Activated CD8-positive, alpha-beta T cell treated with anti-CD3 and anti-CD28 coated beads for 36 hours (primary cell): ENCODE data around the gene KIAA1328. TPM values are rescaled to one million over a fixed set of nuclear protein-coding genes. Genes with fewer than 3 reads are reported as not detected.

Experiments used
- ATAC-seq: fragments of 200-7000 bp; cut with Tn5 transposase; one replicate; pipeline ENCODE4 v1.10.0; 2021; ENCODE audit warnings: mild to moderate bottlenecking, moderate library complexity
- CTCF ChIA-PET: fragments of 350-600 bp; sonication (Branson Sonifier 250); formaldehyde crosslinking; loops from one replicate; lab custom pipeline; 2021; ENCODE audit warnings: antibody characterized with exemption; lab: Charles Lee
- POLR2A ChIA-PET: fragments of 350-600 bp; sonication (Branson Sonifier 250); formaldehyde crosslinking; loops from one replicate; lab custom pipeline; 2021; ENCODE audit warnings: antibody characterized with exemption; lab: Charles Lee
- DNase-seq: peaks from one replicate; pipeline ENCODE4 v3.0.0-alpha.2; 2020
- H3K27ac Mint-ChIP-seq: one replicate; pipeline ENCODE4 v1.8.0; 2021; ENCODE audit warnings: mild to moderate bottlenecking, mixed read lengths
- H3K27me3 Mint-ChIP-seq: one replicate; pipeline ENCODE4 v1.8.0; 2021; ENCODE audit warnings: mixed read lengths
- H3K36me3 Mint-ChIP-seq: one replicate; pipeline ENCODE4 v1.8.0; 2021; ENCODE audit warnings: low read depth, mixed read lengths
- H3K4me1 Mint-ChIP-seq: one replicate; pipeline ENCODE4 v1.8.0; 2021; ENCODE audit warnings: low read depth, mixed read lengths
- H3K4me3 Mint-ChIP-seq: one replicate; pipeline ENCODE4 v1.8.0; 2021; ENCODE audit warnings: mild to moderate bottlenecking, moderate library complexity, mixed read lengths
- H3K9me3 Mint-ChIP-seq: one replicate; pipeline ENCODE4 v1.8.0; 2021; ENCODE audit warnings: mixed read lengths
- intact Hi-C: fragments of 100-400 bp; cut with micrococcal nuclease; formaldehyde crosslinking; loops from one replicate; pipeline ENCODE4 v1.10.0; 2022
- total RNA-seq, 2 experiments: library from RNA; stranded (reverse); gene quantifications; one replicate each; pipeline ENCODE4 v1.2.3, GENCODE V29; 2021
- TF ChIP-seq, protein P1 (sequence below): fragments of 200-600 bp; IDR thresholded peaks from one replicate; pipeline ENCODE4 v1.8.0; 2022; ENCODE audit warnings: antibody characterized with exemption, mild to moderate bottlenecking

KIAA1328 gene
- total RNA-seq, 2 experiments from 2014 or later: 5.9 to 6.1 TPM

DNA sequence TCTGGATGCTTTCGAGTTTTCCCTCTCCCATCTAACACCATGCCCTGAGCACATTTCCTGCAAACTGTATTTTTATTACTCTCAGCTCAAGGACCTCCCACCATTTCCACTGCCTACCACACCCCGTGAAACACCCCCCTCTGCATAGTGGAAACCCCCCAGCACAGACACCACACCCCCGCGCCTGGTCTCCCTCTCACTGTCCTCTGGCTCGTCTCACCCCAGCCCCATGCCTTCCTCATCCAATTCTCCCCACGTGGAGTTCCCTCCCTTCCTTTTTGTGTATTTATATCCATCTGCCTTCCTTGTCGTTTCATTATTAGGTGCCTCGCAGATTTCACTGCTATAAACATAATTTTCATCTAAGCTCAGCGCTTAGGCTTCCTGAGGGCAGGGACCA lies 429.2 kb downstream of the KIAA1328 start:
- Mint-ChIP-seq H3K9me3 (no peaks in the 10 kb centered on the region), H3K4me3 (no peak overlapping the region), H3K27me3 (peaks cover 24% of the 10 kb centered on the region), H3K27ac (no peak overlapping the region), H3K36me3 (no peaks in the 10 kb centered on the region), H3K4me1 (no peaks in the 10 kb centered on the region)
- TF ChIP-seq, protein P1, sequence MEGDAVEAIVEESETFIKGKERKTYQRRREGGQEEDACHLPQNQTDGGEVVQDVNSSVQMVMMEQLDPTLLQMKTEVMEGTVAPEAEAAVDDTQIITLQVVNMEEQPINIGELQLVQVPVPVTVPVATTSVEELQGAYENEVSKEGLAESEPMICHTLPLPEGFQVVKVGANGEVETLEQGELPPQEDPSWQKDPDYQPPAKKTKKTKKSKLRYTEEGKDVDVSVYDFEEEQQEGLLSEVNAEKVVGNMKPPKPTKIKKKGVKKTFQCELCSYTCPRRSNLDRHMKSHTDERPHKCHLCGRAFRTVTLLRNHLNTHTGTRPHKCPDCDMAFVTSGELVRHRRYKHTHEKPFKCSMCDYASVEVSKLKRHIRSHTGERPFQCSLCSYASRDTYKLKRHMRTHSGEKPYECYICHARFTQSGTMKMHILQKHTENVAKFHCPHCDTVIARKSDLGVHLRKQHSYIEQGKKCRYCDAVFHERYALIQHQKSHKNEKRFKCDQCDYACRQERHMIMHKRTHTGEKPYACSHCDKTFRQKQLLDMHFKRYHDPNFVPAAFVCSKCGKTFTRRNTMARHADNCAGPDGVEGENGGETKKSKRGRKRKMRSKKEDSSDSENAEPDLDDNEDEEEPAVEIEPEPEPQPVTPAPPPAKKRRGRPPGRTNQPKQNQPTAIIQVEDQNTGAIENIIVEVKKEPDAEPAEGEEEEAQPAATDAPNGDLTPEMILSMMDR: no peak
- CTCF ChIA-PET: no interaction called here
- intact Hi-C loops: no loop called here
- ATAC-seq (no peak), DNase-seq (no peak)
- POLR2A ChIA-PET: no interaction called here

DNA sequence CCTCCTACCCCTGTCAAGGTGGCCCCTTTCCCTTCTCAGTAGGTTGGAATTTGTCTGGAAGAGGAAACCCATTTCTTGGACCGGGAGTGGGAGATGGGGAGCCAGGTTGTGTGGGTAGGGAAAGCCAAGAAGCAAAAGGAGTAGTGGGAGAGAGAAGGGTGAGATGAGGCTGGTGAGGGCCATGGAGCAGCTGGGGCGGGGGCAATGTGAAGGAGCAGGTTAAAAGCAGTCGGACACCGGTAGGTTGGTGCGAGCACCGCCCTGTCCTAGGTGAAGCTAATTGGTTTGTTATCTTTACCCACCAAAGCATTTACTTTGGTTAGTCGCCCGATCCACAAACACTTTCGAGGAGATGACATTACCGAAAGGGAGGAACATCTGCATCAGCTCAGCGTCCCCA lies 429.9 kb downstream of the KIAA1328 start:
- TF ChIP-seq, protein P1: no peak
- H3K27me3 Mint-ChIP-seq: peaks cover 23% of the 10 kb centered on the region
- no peaks in the 10 kb centered on the region for H3K36me3 Mint-ChIP-seq
- ChIA-PET POLR2A (no interaction called here), CTCF (no interaction called here)
- intact Hi-C loops: no loop called here
- no peaks in the 10 kb centered on the region for H3K9me3 Mint-ChIP-seq
- H3K4me1 Mint-ChIP-seq: no peaks in the 10 kb centered on the region
- DNase-seq (no peak), ATAC-seq (no peak)
- H3K4me3 Mint-ChIP-seq: no peak overlapping the region
- no peak overlapping the region for H3K27ac Mint-ChIP-seq

DNA sequence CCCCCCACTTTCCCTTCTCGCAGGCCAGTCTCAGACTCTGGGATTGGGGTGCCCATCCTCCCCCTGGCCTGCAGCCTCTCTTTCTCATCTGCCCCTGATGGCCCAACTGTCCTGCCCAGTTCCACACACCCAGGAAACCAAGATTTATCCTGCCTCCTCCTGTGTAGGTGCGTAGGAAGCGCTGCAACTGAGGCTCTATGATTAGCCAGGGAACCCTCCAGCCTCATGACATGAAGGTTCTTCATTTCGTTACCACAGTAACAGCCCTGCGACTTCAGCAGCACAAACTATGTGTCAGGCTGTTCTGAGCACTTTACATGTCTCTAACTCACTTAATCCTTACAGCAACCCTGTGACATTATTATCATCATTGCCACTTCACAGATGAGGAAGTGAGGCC lies 430.8 kb downstream of the KIAA1328 start:
- ChIA-PET CTCF (no interaction called here), POLR2A (no interaction called here)
- TF ChIP-seq, protein P1: no peak
- Mint-ChIP-seq H3K4me3 (no peak overlapping the region), H3K36me3 (no peaks in the 10 kb centered on the region), H3K9me3 (no peaks in the 10 kb centered on the region), H3K27me3 (peaks cover 20% of the 10 kb centered on the region), H3K4me1 (no peaks in the 10 kb centered on the region), H3K27ac (no peak overlapping the region)
- intact Hi-C loops: no loop called here
- no peak for DNase-seq
- ATAC-seq: no peak

DNA sequence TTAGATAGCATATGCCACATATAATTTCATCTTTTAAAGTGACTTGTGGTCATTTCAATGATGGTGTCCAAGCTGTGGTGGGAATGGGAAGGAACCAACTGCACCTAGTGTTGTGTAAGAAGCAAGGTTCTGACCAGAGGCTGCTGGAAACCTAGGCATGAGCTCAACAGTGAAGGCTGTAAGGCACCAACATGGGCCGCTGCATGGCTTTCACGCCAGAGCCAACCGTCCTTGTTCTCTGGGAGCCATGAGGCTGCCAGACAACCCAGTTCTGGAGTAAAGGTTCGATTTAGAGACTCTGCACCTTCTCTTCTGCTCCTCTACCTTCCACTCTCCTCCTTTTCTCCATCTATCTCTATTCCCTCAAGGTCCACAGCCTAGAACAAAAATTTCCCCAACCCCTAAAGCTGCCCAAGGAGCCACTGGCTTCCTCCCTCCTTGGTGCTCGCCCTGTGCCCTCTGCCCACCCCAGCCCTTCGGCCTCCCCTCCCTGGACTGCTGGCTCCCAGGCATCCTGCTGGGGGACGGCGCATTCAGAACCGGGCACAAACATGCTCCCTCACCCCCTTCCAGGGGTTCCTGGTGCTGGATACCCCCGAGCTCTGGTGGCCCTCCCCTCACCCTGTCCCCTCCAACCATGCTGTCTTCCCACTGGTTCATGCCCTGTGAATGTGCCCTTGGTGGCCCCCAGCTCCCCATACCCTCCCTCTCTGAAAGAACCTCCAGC lies 431.6 kb downstream of the KIAA1328 start:
- POLR2A ChIA-PET: no interaction called here
- H3K4me3 Mint-ChIP-seq: no peak overlapping the region
- DNase-seq (no peak), ATAC-seq (no peak)
- no peak overlapping the region for H3K27ac Mint-ChIP-seq
- CTCF ChIA-PET: no interaction called here
- no peaks in the 10 kb centered on the region for H3K9me3 Mint-ChIP-seq
- TF ChIP-seq, protein P1: no peak
- intact Hi-C loops: no loop called here
- peaks cover 14% of the 10 kb centered on the region for H3K27me3 Mint-ChIP-seq
- H3K4me1 Mint-ChIP-seq: no peaks in the 10 kb centered on the region
- H3K36me3 Mint-ChIP-seq: no peaks in the 10 kb centered on the region

DNA sequence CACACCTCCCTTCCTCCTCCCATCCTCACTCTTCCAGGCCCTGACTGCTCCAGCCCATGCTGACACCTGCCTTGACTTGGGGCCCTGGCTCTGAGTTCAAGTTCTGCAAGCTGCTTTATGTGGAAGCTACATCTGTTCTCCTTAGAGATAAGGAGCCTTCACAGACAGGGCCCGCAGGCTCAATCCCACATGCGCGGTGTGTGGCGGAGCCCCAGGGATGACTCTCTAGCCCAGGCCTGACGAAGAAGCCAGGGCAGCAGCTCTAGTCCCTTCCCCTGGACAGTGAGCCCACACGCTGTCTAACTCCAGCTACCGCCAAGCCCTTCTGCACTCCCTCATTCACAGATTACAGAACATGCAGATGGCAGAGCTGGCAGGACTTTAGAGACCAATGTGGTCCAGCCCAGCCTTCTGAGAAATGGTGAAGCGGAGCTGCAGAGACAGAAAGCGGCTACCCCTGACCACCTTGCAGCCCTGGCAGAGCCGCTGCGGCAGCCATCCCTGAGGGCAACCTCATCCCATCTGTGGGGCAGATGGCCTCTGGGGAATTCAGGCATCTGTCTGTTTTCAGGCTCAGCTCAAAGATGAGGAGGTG lies 432.4 kb downstream of the KIAA1328 start:
- ChIA-PET CTCF (no interaction called here), POLR2A (no interaction called here)
- Mint-ChIP-seq H3K27ac (no peak overlapping the region), H3K4me3 (no peak overlapping the region), H3K4me1 (no peaks in the 10 kb centered on the region), H3K27me3 (peaks cover 10% of the 10 kb centered on the region), H3K36me3 (no peaks in the 10 kb centered on the region), H3K9me3 (no peaks in the 10 kb centered on the region)
- TF ChIP-seq, protein P1: no peak
- intact Hi-C loops: no loop called here
- DNase-seq (no peak), ATAC-seq (no peak)
